Immature natural killer cell (primary cell): Measurements from ENCODE around the gene BICD2. TPM values are rescaled to one million over a fixed set of nuclear protein-coding genes. Genes with fewer than 3 reads are reported as not detected.
A peak's percentile ranks its signal among the peaks of the same experiment; 100 is the strongest.

ENCODE experiments used
- DNase-seq, 3 donors: peaks; one replicate each; pipeline ENCODE4 v3.0.0; 2022; ENCODE audit warnings: mixed read lengths in 1 of 3
- H3K27ac Mint-ChIP-seq, 6 donors: one replicate each; pipeline ENCODE4 v1.8.0; 2020; ENCODE audit warnings: mixed read lengths in 6 of 6, mild to moderate bottlenecking in 5 of 6, inconsistent platforms in 4 of 6, moderate library complexity in 3 of 6
- H3K27me3 Mint-ChIP-seq, 3 donors: one replicate each; pipeline ENCODE4 v1.8.0; 2020 to 2021; ENCODE audit warnings: low read depth in 3 of 3, mild to moderate bottlenecking in 3 of 3, mixed read lengths in 3 of 3, moderate library complexity in 3 of 3, inconsistent platforms in 1 of 3
- H3K36me3 Mint-ChIP-seq, 3 donors: one replicate each; pipeline ENCODE4 v1.8.0; 2020; ENCODE audit warnings: mixed read lengths in 3 of 3, inconsistent platforms in 2 of 3, mild to moderate bottlenecking in 2 of 3
- H3K4me1 Mint-ChIP-seq, 2 donors: one replicate each; pipeline ENCODE4 v1.8.0; 2020; ENCODE audit warnings: inconsistent platforms in 2 of 2, mild to moderate bottlenecking in 2 of 2, mixed read lengths in 2 of 2, moderate library complexity in 1 of 2
- H3K4me3 Mint-ChIP-seq, 5 donors: one replicate each; pipeline ENCODE4 v1.8.0; 2020; ENCODE audit warnings: mild to moderate bottlenecking in 5 of 5, mixed read lengths in 5 of 5, inconsistent platforms in 3 of 5, moderate library complexity in 3 of 5
- H3K9me3 Mint-ChIP-seq, 6 donors: one replicate each; pipeline ENCODE4 v1.8.0; 2020; ENCODE audit warnings: mild to moderate bottlenecking in 6 of 6, mixed read lengths in 6 of 6, inconsistent platforms in 4 of 6, moderate library complexity in 3 of 6
- polyA plus RNA-seq, 3 donors: library from polyadenylated mRNA; unstranded; fragments of 300-500 nt; fragmentation: Illumina TruSeq; gene quantifications; one replicate each; pipeline ENCODE4 v1.2.3, GENCODE V29; 2021

BICD2 gene
- polyA plus RNA-seq, 3 donors from 2014 or later: 5.8 to 26.8 (median 8.0) TPM

DNA sequence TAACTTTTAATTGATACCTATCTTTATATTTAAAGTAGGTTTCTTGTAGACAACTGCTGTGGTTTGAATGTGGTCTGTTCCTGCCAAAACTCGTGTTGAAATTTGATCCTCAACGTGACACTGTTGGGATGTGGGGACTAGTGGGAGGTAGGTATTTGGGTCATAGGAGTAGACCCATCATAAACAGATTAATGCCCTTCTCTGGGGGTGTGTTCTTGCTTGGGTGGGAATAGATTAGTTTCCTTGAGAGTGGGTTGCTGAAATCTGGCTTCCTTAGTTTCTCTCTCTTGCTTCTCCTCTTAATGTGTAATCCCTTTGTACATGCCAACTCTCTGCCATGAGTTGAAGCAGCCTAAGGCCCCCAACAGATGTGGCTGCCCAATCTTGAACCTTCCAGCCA is 60.1 kb downstream of the BICD2 start:
- Mint-ChIP-seq H3K27me3 (peaks cover 0 to 2% (median 0%) of the 10 kb centered on the region in 3 donors), H3K4me3 (no peak overlapping the region), H3K27ac (peak overlapping the region in 1 of 6 donors; percentile 32), H3K9me3 (no peaks in the 10 kb centered on the region), H3K4me1 (no peaks in the 10 kb centered on the region), H3K36me3 (peaks cover 0 to 18% (median 0%) of the 10 kb centered on the region in 3 donors)
- DNase-seq: no peak

DNA sequence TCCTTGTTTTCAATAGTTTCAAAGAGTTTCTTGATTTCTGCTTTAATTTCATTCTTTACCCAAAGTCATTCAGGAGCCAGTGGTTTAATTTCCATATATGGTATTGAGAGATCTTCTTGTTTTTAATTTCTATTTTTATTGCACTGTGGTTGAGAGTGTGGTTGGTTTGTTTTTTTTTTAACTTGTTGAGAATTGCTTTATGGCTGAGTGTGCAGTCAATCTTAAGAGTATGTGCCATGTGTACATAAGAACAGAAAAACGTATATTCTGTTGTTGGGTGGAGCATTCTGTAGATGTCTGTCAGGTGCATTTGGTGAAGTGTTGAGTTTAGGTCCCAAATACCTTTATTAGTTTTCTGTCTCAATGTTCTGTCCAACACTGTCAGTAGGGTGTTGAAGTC is 68.0 kb downstream of the BICD2 start:
- DNase-seq: no peak
- H3K36me3 Mint-ChIP-seq: peaks cover 4 to 22% (median 10%) of the 10 kb centered on the region in 3 donors
- peak overlapping the region in 2 of 5 donors; percentile 0 to 30 for H3K4me3 Mint-ChIP-seq
- H3K9me3 Mint-ChIP-seq: peaks cover 27 to 63% (median 50%) of the 10 kb centered on the region in 6 donors
- H3K4me1 Mint-ChIP-seq: peaks cover 10 to 15% of the 10 kb centered on the region in 2 donors
- peak overlapping the region in 2 of 6 donors; percentile 1 to 19 for H3K27ac Mint-ChIP-seq
- peaks cover 0 to 3% (median 3%) of the 10 kb centered on the region in 3 donors for H3K27me3 Mint-ChIP-seq

DNA sequence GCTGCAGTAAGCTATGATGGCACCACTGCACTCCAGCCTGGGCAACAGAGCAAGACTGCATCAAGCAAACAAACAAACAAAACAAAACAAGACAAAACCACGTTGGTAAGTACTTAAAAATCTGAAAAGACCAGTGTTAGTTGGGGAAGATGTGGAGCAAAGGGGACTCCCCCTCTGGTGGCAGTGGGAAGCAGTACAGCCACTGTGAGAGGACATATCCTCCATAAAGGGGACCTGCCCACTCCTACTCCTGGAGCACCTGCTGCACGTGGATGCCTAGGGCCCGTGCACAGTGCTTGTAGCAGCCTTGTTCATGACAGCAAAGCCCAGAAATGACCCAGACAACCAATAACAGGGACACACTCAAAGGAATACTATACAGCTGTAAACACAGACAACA is 77.7 kb downstream of the BICD2 start:
- DNase-seq: no peak
- Mint-ChIP-seq H3K36me3 (peaks cover 0 to 6% (median 4%) of the 10 kb centered on the region in 3 donors), H3K27ac (no peak overlapping the region), H3K4me3 (no peak overlapping the region), H3K9me3 (peaks cover 4 to 18% (median 12%) of the 10 kb centered on the region in 6 donors), H3K27me3 (peaks cover 0 to 1% (median 0%) of the 10 kb centered on the region in 3 donors), H3K4me1 (no peaks in the 10 kb centered on the region)

DNA sequence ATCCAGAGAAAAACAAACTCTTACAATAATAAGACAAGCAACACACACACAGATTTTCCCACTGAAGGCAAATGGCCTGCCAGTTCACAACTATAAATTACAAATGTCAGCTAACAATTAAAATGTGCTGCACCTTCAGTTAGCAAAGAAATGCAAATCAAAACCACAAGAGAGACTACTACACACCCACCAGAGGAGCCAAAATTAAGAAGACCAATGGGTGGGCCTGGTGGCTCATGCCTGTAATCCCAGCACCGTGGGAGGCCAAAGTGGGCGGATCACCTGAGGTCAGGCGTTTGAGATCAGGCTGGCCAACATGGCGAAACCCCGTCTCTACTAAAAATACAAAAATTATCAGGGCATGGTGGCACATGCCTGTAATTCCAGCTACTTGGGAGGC is 79.6 kb downstream of the BICD2 start:
- H3K27me3 Mint-ChIP-seq: peaks cover 0 to 1% (median 0%) of the 10 kb centered on the region in 3 donors
- no peak for DNase-seq
- peaks cover 0 to 3% (median under 1%) of the 10 kb centered on the region in 6 donors for H3K9me3 Mint-ChIP-seq

DNA sequence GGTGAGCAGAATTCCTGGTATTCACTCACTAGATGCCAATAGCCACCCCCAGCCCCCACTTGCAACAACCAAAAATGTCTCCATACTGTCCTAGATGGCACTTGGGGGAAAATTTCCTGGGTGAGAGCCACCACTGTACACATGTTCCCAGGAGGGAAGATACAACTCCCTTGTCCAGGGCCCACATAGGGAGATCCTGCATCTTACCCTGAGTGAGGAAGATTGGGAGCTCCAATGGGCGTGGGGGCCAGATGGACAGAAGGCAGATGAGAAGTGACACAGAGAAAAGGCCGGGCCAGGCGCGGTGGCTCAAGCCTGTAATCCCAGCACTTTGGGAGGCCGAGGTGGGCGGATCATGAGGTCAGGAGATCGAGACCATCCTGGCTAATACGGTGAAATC is 82.4 kb downstream of the BICD2 start:
- Mint-ChIP-seq H3K36me3 (no peaks in the 10 kb centered on the region), H3K27me3 (peaks cover 0 to 1% (median 0%) of the 10 kb centered on the region in 3 donors), H3K9me3 (peaks cover 0 to 2% (median 0%) of the 10 kb centered on the region in 6 donors), H3K4me1 (no peaks in the 10 kb centered on the region), H3K4me3 (no peak overlapping the region), H3K27ac (peak overlapping the region in 1 of 6 donors; percentile 40)
- no peak for DNase-seq

More for the DNA sequence above, 79.6 kb downstream of the BICD2 start:
- Mint-ChIP-seq H3K36me3 (peaks cover 0 to 2% (median 1%) of the 10 kb centered on the region in 3 donors), H3K4me3 (no peak overlapping the region), H3K27ac (peak overlapping the region in 1 of 6 donors; percentile 32), H3K4me1 (no peaks in the 10 kb centered on the region)

DNA sequence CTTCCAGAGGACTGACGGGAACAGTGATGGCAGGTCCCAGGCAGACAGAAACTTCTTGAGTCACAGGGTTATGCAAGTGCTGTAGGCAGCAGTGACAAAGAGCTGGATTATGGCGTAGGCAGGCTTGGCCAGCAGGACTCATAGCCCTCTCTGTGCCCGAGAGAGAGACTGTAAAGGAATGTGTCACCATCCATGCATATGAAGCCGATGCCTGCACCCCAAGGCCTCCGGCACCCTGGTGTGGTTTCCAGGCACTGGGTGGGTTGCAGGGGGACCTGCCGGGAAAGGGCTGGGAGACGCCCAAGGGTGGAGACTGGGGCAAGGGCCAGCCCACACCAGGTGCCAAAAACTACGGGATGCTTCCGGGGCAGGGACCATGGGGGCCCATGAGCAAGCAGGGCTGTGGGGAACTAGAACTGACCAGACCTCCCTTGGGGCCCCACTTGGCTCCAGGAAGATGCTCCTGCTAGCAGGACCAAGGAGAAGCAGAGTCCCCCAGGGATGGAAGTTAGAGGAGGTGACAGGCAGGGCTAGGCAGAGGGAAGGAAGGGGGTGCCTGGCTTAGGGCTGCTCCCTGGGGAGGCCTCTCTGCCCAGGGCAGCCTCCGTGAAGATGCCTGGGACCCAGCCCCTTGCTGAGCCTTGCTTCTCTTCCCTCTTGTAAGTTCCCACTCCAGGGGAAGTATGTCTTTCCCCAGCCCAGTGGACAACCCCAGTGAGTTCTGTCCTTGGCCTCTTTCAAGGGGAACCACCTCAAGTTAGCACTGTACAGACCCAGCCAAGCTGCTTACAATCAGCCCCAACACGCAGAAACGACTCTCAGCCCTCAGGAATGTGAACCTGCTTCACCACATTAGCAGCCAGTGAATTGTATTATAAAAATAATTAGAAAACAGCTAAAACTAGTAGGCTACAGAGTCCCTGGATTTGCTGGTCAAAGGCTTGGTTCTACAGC is 84.2 kb downstream of the BICD2 start:
- no peak overlapping the region for H3K27ac Mint-ChIP-seq
- no peak for DNase-seq
- H3K4me3 Mint-ChIP-seq: no peak overlapping the region
- H3K9me3 Mint-ChIP-seq: peaks cover 0 to 2% (median 0%) of the 10 kb centered on the region in 6 donors
- peaks cover 0 to 1% (median 0%) of the 10 kb centered on the region in 3 donors for H3K27me3 Mint-ChIP-seq
- H3K4me1 Mint-ChIP-seq: no peaks in the 10 kb centered on the region
- H3K36me3 Mint-ChIP-seq: no peaks in the 10 kb centered on the region

DNA sequence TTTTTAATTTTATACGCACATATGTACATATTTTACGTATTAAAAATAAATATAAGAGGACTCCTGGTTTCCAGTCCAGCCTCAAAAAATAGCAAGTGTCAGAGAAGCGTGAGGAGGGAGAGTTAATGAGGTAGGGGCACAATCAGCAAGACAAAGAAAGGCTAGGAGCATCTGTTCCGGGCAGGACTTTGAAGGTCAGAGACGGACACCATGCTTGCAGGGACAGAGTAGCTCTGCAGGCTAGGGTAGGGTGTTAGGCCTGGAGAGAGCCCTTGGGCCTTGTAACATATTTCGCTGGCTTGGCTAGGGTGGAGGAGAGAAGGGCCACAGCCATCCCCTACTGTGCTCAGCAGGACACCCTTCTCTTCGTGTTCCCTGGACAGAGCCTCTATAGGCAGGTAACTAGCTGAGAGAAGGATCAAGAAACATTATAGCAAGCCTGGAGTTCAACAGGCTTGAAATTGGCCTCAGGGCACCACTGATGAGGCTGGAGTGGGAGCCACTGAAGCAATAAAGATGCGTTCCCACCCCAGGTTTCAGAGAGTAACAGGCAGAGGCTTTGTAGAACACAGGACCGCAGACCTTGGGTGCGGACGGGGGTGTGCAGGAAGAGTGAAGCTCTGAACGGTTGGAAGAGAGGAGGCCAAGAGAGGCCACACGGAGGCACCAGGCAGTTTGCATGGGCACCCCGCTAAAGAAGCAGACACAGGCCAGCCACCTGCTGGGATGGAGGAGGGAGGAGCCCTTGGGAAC is 85.0 kb downstream of the BICD2 start:
- DNase-seq: no peak
- no peaks in the 10 kb centered on the region for H3K4me1 Mint-ChIP-seq
- H3K36me3 Mint-ChIP-seq: no peaks in the 10 kb centered on the region
- H3K4me3 Mint-ChIP-seq: no peak overlapping the region
- H3K27ac Mint-ChIP-seq: no peak overlapping the region
- H3K27me3 Mint-ChIP-seq: peaks cover 0 to 1% (median 0%) of the 10 kb centered on the region in 3 donors
- H3K9me3 Mint-ChIP-seq: peaks cover 0 to 2% (median 0%) of the 10 kb centered on the region in 6 donors

DNA sequence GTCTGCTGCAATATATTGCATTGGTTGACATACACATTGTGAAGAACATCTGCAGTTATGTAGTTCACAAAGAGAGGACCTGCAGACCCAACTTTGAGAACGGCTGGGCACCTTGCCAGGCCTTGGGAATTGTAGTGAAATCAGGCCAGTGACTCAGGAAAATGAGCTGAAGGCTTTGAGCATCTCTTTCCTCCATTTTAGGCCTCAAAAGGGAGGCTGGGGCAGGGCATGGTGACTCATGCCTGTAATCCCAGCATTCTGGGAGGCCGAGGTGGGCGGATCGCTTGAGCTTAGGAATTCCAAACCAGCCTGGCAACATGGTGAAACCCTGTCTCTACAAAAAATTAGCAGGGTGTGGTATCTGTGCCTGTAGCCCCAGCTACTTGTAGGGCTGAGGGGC is 93.3 kb downstream of the BICD2 start:
- H3K27me3 Mint-ChIP-seq: peaks cover 3 to 12% (median 4%) of the 10 kb centered on the region in 3 donors
- no peaks in the 10 kb centered on the region for H3K36me3 Mint-ChIP-seq
- peaks cover 29 to 36% of the 10 kb centered on the region in 2 donors for H3K4me1 Mint-ChIP-seq
- H3K27ac Mint-ChIP-seq: peak overlapping the region in 4 of 6 donors; percentile 53 to 95 (median 58)
- H3K4me3 Mint-ChIP-seq: peak overlapping the region; percentile 64 to 96 (median 94)
- DNase-seq: no peak
- no peaks in the 10 kb centered on the region for H3K9me3 Mint-ChIP-seq

DNA sequence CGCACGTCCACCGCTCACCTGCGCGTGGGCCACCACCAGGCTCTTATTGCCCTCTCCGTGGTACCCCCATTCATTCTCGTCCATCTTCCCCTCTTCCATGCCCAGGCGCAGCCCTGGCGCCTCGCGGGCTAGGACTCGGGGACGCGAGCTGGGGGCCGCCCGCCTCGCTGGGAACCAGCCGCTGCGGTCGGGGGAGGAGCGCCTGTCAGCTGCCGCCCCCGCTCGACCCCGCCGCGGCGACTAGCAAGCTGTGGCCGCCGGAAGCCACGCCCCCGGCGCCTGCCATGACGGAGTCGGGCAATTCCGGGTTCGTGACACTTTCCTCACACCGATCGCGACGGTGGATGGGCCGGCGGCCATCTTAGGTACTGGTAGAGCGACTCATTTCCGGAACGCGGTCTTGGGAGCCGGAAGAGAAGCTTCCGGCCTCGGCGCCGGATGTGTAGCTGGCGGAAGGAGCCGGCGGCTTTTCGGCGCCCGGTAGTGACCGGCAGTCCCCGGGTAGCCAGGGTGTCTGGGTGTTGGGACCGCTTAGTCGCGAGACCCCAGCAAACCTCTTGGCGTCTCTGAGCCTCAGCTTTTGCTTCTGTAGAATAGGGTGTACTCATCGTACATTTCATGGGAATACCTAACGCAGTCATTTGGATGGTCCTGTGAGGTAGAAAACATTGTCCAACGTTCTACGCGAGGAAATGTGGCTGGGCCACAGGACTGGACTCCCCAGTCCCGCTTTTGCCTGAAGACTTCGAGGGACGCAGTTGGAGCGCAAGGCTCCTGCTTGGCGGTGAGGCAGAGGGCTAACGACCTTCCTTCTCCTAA is 94.5 kb downstream of the BICD2 start, which contains the start of gene IPPK:
TSS of gene IPPK (minus strand) at position 242 of the 819 bp plus-strand sequence. CDS start at position 99, 143 bp downstream.
- peaks cover 39 to 42% of the 10 kb centered on the region in 2 donors for H3K4me1 Mint-ChIP-seq
- peak; percentile 98 for DNase-seq
- no peaks in the 10 kb centered on the region for H3K9me3 Mint-ChIP-seq
- no peaks in the 10 kb centered on the region for H3K36me3 Mint-ChIP-seq
- H3K4me3 Mint-ChIP-seq: peak within 1 kb of the TSS; percentile 93 to 96 (median 95)
- peak within 1 kb of the TSS; percentile 95 to 98 (median 97) for H3K27ac Mint-ChIP-seq
- H3K27me3 Mint-ChIP-seq: peaks cover 3 to 12% (median 6%) of the 10 kb centered on the region in 3 donors

DNA sequence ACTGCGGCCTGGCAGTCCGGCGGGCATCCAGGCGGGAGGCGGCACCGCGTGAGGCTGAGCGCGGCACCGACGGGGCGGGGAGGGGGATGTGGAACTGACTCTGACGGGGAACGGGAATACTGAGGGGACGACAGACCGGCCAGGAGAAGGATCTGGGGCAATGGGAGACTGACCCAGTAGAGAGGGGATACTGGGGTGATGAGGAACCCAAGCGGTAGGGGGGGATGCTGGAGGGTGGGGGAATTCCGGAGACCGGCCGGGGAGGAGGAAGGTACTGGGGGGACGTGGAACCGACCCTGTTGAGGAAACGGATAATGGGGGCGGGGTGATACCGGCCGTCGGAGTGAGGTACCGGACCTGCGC is 95.1 kb downstream of the BICD2 start:
- peak overlapping the region; percentile 93 to 96 (median 95) for H3K4me3 Mint-ChIP-seq
- H3K27me3 Mint-ChIP-seq: peaks cover 3 to 14% (median 6%) of the 10 kb centered on the region in 3 donors
- H3K36me3 Mint-ChIP-seq: no peaks in the 10 kb centered on the region
- no peak for DNase-seq
- peaks cover 44 to 48% of the 10 kb centered on the region in 2 donors for H3K4me1 Mint-ChIP-seq
- no peaks in the 10 kb centered on the region for H3K9me3 Mint-ChIP-seq
- H3K27ac Mint-ChIP-seq: peak overlapping the region; percentile 81 to 98 (median 94)

DNA sequence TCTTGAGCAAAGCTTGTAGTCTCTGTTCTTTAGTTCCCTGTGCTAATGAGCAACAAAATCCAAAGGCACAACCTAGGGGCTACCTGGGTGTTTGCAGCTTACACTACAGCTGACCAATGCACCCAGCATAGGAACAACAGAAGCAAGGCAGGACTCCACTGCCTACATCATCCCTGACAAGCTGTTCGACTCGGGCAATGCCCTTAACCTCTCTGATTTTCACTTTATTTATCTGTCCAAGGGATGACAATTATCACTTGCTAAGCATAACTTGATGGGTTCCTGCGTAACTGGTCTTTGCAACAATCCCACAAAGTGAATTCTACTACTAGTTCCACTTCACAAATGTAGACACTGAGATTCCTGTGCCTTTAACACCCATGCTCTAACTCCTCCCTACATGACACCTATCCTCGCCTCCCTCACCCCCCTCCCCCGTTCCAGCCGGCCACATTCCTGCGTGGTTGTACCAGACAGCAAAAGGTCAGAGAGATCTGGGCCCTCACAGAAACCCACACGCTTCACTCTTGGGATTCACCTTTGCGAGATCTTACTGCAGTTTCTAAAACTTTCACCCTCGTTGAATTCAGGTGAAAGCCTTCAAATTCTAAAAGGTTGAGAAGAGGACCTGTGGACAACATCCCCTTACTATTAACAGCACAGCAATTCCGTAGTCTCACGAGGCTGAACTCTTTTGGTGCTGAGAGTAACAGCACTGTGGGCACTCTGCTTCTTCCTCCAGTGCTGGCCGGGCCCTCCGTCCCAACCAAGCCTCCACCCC is 95.7 kb downstream of the BICD2 start:
- H3K9me3 Mint-ChIP-seq: no peaks in the 10 kb centered on the region
- H3K27me3 Mint-ChIP-seq: peaks cover 3 to 14% (median 6%) of the 10 kb centered on the region in 3 donors
- peak overlapping the region; percentile 81 to 98 (median 94) for H3K27ac Mint-ChIP-seq
- H3K4me3 Mint-ChIP-seq: peak overlapping the region; percentile 93 to 96 (median 95)
- peaks cover 50 to 53% of the 10 kb centered on the region in 2 donors for H3K4me1 Mint-ChIP-seq
- peak; percentile 17 to 29 (median 28) for DNase-seq
- no peaks in the 10 kb centered on the region for H3K36me3 Mint-ChIP-seq

DNA sequence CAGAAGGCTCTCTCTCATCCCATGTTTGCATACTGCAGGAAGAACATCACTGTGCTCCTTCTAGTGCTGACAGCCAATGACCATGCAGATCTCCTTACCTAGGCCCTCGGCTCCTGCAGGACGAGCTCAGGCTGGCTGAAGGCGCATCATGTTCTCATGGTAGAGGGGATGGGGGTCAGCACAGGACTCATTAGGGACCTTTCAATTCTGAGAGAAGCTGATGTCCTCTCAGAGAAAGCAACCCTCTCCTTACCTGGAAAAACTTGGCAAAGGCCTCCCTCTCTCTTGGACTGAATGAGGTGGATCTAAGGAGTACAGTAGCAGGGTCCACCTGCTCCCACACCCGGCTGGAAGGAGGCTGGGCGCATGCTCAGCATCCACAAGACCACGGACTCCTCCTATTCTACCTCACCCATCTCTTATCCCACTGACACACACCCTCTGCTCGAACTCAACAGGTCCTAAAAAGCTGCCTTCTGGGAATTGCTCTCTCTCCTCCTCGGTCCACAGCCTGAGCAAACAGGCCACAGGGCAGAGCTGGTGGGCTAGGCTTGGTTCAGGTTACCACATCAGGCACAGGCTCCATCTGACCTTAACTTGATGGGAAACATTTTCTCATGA is 97.6 kb downstream of the BICD2 start:
- Mint-ChIP-seq H3K4me1 (peaks cover 53 to 60% of the 10 kb centered on the region in 2 donors), H3K27ac (peak overlapping the region in 5 of 6 donors; percentile 30 to 55 (median 55)), H3K27me3 (peaks cover 3 to 14% (median 6%) of the 10 kb centered on the region in 3 donors), H3K9me3 (no peaks in the 10 kb centered on the region), H3K36me3 (no peaks in the 10 kb centered on the region), H3K4me3 (peak overlapping the region in 1 of 5 donors; percentile 55)
- no peak for DNase-seq
